HG02970 (cell line): ENCODE data around the gene CHAT.

Experiments
- ATAC-seq: cut with Tn5 transposase; IDR thresholded peaks from one replicate; pipeline ENCODE4 v1.9.1; 2021; ENCODE audit warnings: mild to moderate bottlenecking, moderate library complexity, moderate number of reproducible peaks; ENCODE audit not compliant: unreplicated experiment, low FRiP score

CHAT gene

DNA sequence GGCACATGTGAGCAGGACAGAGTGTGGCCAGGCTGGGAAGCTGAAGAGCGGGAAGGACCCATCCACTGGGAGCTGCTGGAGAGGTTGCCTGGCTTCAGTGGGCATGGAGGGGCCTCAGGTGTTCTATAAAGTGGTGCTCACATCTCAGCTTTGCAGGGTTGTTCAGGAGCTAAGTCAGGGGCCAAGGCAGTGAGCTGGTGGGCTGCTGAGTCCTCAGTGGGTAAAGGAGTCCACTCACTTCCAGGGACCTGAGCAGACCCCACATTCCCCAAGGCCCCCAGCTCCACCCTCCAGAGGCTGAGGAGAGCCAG is 36.8 kb downstream of the CHAT start:
- no peak for ATAC-seq

GRCh38 chr10:49651039-49651835 is 37.4 kb downstream of the CHAT start:
- no peak for ATAC-seq

DNA sequence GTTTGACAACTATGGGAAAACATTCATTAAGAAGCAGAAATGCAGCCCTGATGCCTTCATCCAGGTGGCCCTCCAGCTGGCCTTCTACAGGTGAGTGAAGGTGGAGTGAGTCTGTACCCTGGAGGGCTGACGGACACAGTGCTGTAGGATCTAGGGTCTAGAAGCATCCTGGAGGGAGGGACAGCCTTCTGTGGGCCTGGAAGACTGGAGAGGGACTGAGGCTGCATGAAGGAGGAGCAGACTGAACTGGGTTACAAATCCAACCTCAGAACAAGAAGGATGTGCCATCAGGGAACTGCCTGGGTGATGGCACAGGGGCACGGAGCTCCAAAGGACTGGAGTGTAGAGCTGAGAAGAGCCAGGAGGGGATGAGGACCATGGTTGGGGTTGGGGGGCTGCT is 38.1 kb downstream of the CHAT start:
- ATAC-seq, result no peak

DNA sequence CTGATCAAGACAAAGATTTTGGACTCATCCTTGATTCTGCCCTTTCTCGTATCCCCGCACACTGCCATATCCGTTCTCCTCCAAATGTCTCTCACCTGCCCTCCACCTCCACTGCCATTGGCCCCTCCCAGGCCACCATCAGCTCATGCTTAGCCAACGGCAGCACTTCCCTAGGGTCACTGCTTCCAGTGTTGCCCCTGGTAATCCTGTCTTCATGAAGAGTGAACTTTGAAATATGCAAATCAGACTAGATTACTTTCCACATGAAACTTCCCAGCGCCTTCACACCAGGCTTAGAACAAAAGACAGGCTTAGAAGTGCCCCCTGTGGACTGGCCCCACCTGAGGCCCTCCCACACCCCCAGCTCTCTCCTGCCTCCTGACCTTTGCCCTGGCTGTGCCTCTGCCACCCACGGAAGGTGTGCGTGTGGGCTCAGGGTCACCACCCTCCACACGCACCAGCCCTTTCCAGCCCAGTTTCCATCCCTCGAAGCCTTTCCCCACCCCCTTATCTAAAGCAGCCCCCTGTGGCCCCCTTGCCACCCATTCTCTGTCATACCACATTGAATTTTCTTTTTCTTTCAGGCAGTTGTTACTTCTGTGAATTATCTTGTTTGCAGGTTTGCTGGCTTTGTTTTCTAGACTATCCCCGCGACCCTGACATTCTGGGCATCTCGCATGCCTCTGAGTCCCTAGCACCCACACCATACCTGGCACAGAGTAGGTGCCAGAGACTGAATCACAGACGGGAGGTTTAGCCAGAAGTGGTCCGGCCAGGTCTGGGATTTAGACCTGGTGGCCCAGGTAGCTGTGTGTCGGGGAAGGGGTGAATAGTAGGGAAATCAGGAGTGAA is 38.8 kb downstream of the CHAT start:
- no peak for ATAC-seq

- ATAC-seq, result no peak
These were observed 39.6 kb downstream of the CHAT start for GRCh38 chr10:49653273-49653929.

DNA sequence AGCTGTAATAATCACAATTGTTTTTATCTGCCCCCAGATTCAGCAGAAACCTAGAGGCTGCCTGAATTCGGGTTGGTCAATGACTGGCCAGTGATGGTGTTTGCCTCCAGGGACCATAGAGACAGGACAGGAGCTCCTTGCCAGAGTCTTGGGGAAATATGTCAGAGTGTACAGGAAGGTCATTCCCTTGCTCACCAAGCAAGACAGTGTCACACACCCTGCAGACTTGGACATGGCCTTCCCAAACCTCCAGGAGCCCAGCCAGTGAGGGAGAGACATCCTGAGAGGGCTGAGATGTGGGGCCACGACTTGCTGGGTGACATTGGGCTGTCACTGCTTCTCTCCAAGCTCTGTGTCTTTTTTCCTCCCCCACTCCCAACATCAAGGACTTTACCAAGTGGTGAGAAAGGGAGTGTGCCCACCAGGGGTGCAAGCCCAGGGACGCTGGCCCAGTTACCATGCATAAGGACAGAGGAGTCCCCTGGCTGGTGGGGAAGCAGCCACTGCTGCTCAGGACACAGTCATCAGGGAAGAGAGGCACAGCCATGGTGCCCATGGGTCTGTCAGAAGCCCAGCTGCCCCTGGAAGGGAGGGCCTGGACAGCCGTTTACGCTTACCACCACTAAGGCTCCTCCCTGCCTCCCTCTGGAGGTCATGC is 40.3 kb downstream of the CHAT start:
- no peak for ATAC-seq

DNA sequence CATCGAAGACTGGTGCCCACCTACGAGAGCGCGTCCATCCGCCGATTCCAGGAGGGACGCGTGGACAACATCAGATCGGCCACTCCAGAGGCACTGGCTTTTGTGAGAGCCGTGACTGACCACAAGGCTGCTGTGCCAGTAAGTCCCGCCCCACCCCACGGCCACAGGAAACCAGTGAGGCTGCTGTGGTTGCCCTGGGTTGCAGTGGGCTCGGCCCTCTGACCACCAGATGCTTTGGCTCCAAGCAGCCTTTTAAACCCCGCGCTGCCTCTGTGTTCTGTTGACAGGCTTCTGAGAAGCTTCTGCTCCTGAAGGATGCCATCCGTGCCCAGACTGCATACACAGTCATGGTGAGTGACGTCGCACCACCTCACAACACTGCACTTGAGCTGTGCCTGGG is 41.3 kb downstream of the CHAT start:
- ATAC-seq, result no peak

DNA sequence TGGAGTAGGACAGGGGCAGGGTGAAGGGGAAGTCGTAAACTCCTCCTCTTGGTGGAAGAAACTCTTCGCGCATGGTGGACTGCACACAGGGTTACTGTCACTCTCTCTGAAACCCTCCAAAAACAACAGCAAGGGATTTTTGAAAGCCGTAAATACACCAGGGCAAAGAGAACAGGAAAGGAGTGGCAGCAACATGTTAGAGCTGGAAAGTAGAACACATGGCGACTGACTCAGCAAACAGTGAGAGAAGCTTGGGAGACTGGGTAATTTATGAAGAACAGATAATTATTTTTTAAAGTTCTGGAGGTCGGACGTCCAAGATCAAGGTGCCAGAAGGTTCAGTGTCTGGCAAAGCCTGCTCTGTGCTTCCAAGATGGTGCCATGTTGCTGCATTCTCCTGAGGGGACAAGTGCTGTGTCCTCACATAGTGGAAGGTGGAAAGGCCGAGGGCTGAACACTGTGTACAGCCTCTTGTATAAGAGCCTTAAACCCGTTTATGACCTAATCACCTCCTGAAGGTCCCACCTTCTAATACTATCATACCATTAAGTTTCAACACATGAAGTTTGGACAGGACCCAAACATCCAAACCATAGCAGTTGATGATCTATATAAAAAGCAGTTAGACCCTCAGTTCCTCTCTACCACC is 43.1 kb downstream of the CHAT start:
- ATAC-seq, result no peak

DNA sequence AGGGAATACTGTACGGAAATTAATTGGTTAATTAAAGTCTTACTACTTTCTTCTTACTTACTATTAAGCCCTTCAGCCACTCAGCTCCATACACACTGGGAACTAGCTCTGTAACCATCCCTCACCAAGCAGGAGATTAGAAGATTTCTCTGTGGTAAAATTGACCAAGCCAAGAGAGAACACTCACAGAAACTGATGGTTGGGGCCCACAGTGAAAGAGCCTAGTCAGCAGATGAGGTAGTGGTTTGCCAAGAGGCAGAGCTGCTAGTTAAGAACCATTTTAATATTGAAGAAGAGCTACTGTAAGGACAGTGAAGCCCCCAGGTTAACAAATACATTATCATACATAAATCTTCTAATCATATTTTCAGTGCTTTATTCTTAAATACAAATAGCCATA is 43.8 kb downstream of the CHAT start:
- no peak for ATAC-seq

GRCh38 chr10:49661140-49661856 is 47.5 kb downstream of the CHAT start:
- no peak for ATAC-seq

- no peak for ATAC-seq
These were observed 48.5 kb downstream of the CHAT start for GRCh38 chr10:49662169-49662830.

GRCh38 chr10:49663596-49663995 is 49.8 kb downstream of the CHAT start:
- no peak for ATAC-seq

GRCh38 chr10:49664006-49664841 is 50.4 kb downstream of the CHAT start:
- ATAC-seq, result no peak

- no peak for ATAC-seq
These were observed 51.1 kb downstream of the CHAT start for GRCh38 chr10:49664842-49665355.

GRCh38 chr10:49666054-49666615 is 52.3 kb downstream of the CHAT start:
- no peak for ATAC-seq

- no peak for ATAC-seq
These were observed 52.8 kb downstream of the CHAT start for GRCh38 chr10:49666685-49667084.

GRCh38 chr10:49667991-49668390 is 54.2 kb downstream of the CHAT start:
- ATAC-seq, result no peak

GRCh38 chr10:49668684-49669083 is 54.8 kb downstream of the CHAT start:
- no peak for ATAC-seq
